AG09319 (cell line): ENCODE results near the gene NSDHL.
"Not testable (repeated sequence)": the region's sequence is repeated elsewhere in the genome, so short reads cannot be mapped to it uniquely, and the experiment has no call there.

Experiments
- DNase-seq: peaks from one replicate; pipeline ENCODE4 v3.0.0-alpha.2; 2010; ENCODE audit warnings: low read depth; ENCODE audit errors: extremely low read depth
- CTCF ChIP-seq: IDR thresholded peaks from 2 replicates; pipeline ENCODE4 v1.5.1; 2011; ENCODE audit warnings: low read depth, mild to moderate bottlenecking, inconsistent platforms, low read length, moderate library complexity

Gene NSDHL

GRCh38 chrX:152908486-152908885, 77.6 kb downstream of the NSDHL start:
- TF ChIP-seq CTCF = no peak
- no peak for DNase-seq

- DNase-seq = not testable (repeated sequence)
Observed at GRCh38 chrX:152910018-152910417, 79.2 kb downstream of the NSDHL start.

GRCh38 chrX:152912106-152912505, 81.2 kb downstream of the NSDHL start:
- no peak; the same call in 1 of the 2 replicates for TF ChIP-seq CTCF
- DNase-seq = no peak

GRCh38 chrX:152912641-152913040, 81.8 kb downstream of the NSDHL start:
- DNase-seq = no peak
- TF ChIP-seq CTCF = no peak

- DNase-seq = no peak
- TF ChIP-seq CTCF = no peak
Observed at GRCh38 chrX:152913346-152913745, 82.5 kb downstream of the NSDHL start.

GRCh38 chrX:152913910-152914309, 83.0 kb downstream of the NSDHL start:
- TF ChIP-seq CTCF = no peak
- no peak for DNase-seq

GRCh38 chrX:152915541-152916241, 84.8 kb downstream of the NSDHL start:
- no peak for DNase-seq
- TF ChIP-seq CTCF = peak; percentile 64
